ENCODE results near the gene HLCS.

GRCh38 chr21:36713746-36714145 is 252.7 kb downstream of the HLCS start:
- TF ChIP-seq MAZ (IDR thresholded peaks at IDR 0.05; ENCODE audit: borderline replicate concordance, low read depth, low read length), result no peak
- no peak for TF ChIP-seq MXI1 (IDR thresholded peaks at IDR 0.05; ENCODE audit: borderline replicate concordance, low read depth, low read length)
- no peak for TF ChIP-seq FOS (IDR thresholded peaks at IDR 0.05; ENCODE audit: low read depth, low read length)
- no peak for TF ChIP-seq POLR2A (IDR thresholded peaks at IDR 0.05; ENCODE audit: low read depth, low read length)
- no peak for TF ChIP-seq CTCF (conservative IDR thresholded peaks at IDR 0.05; ENCODE audit: low read depth, low read length)
- no peak for TF ChIP-seq ELK1 (IDR thresholded peaks at IDR 0.05; ENCODE audit: borderline replicate concordance, low read depth, low read length)
- TF ChIP-seq RAD21 (IDR thresholded peaks at IDR 0.05; ENCODE audit: low read length), result no peak

Data from IMR-90 (cell line).